Endothelial cell of umbilical vein (primary cell): ENCODE measurements around the gene SLC25A26. TPM values are rescaled to one million over a fixed set of nuclear protein-coding genes. Genes with fewer than 3 reads are reported as not detected.

Experiments used
- BruUV-seq: library from RNA; stranded (reverse); fragments of 400-500 nt; replicated peaks from 2 replicates; lab custom pipeline; 2021; lab: Mats Ljungman, UMichigan
- CTCF ChIA-PET: fragments of 300-600, 350-600 bp; sonication (Branson Sonifier 250); formaldehyde crosslinking; loops from one replicate; lab custom pipeline; 2021; ENCODE audit warnings: antibody characterized with exemption, inconsistent platforms; lab: Charles Lee
- POLR2A ChIA-PET: fragments of 300-600, 350-600 bp; sonication (Branson Sonifier 250); formaldehyde crosslinking; loops from one replicate; lab custom pipeline; 2021; ENCODE audit warnings: antibody characterized with exemption, inconsistent platforms; lab: Charles Lee
- DNase-seq: peaks from one replicate; pipeline ENCODE4 v3.0.0-alpha.2; 2011; ENCODE audit warnings: low read depth, low spot score
- FAIRE-seq: peaks from 2 replicates; lab custom pipeline; 2011; peaks lifted over from hg19 to GRCh38; lab: Jason Lieb, UNC
- H2AFZ ChIP-seq: 2 replicates; pipeline ENCODE4 v1.6.0; 2012; ENCODE audit warnings: low read depth, low read length, control low read depth, inconsistent platforms
- H3K27ac ChIP-seq: 2 replicates; pipeline ENCODE4 v1.5.1; 2011; ENCODE audit warnings: low read depth, mild to moderate bottlenecking, control low read depth, low read length, moderate library complexity; ENCODE audit not compliant: insufficient read depth
- H3K27me3 ChIP-seq, 2 experiments: 2 replicates each; pipeline versions ENCODE4 v1.6.0 to v1.6.1; 2011; ENCODE audit warnings: low read length in 2 of 2, mixed read lengths in 1 of 2; ENCODE audit not compliant: control insufficient read depth in 2 of 2, insufficient read depth in 2 of 2
- H3K36me3 ChIP-seq, 2 experiments: 2 replicates in 1 of 2; 3 replicates in 1 of 2; pipeline ENCODE4 v1.5.1; 2011; ENCODE audit warnings: low read length in 2 of 2, mild to moderate bottlenecking in 1 of 2, moderate library complexity in 1 of 2; ENCODE audit not compliant: control insufficient read depth in 2 of 2, insufficient read depth in 2 of 2; ENCODE audit errors: extremely low read depth in 1 of 2
- H3K4me1 ChIP-seq: 3 replicates; pipeline ENCODE4 v1.5.1; 2011; ENCODE audit warnings: mild to moderate bottlenecking, low read length; ENCODE audit not compliant: control insufficient read depth, insufficient read depth; ENCODE audit errors: extremely low read depth
- H3K4me2 ChIP-seq: 2 replicates; pipeline ENCODE4 v1.6.1; 2011; ENCODE audit warnings: low read length, control low read depth, mixed read lengths; ENCODE audit not compliant: insufficient read depth
- H3K4me3 ChIP-seq, 3 experiments: fragments of 200-600 bp in 1 of 3; sonication (generic), shearing (Covaris generic) in 1 of 3; replicated peaks in 1 of 3; 2 replicates each; pipeline ENCODE4 v1.5.1; 2011 to 2016; ENCODE audit warnings: control low read depth in 3 of 3, low read length in 3 of 3, mild to moderate bottlenecking in 2 of 3, inconsistent platforms in 1 of 3, low read depth in 1 of 3, moderate library complexity in 1 of 3; ENCODE audit not compliant: insufficient read depth in 1 of 3
- H3K79me2 ChIP-seq: 2 replicates; pipeline ENCODE4 v1.6.0; 2012; ENCODE audit warnings: low read length, inconsistent platforms; ENCODE audit not compliant: control insufficient read depth, insufficient read depth
- H3K9ac ChIP-seq: replicated peaks from 2 replicates; pipeline ENCODE3; 2011; ENCODE audit warnings: low read length, control low read depth; ENCODE audit not compliant: insufficient read depth; ENCODE audit errors: extremely low read depth
- H3K9me1 ChIP-seq: replicated peaks from 3 replicates; pipeline ENCODE4 v1.6.0; 2011; ENCODE audit warnings: mild to moderate bottlenecking, low read length; ENCODE audit not compliant: control insufficient read depth, insufficient read depth; ENCODE audit errors: extremely low read depth
- H3K9me3 ChIP-seq: replicated peaks from 2 replicates; pipeline ENCODE4 v1.5.1; 2012; ENCODE audit warnings: low read length, inconsistent platforms; ENCODE audit not compliant: control insufficient read depth, insufficient read depth
- H4K20me1 ChIP-seq: replicated peaks from 2 replicates; pipeline ENCODE3; 2011; ENCODE audit warnings: mild to moderate bottlenecking, low read length; ENCODE audit not compliant: control insufficient read depth, insufficient read depth; ENCODE audit errors: extremely low read depth
- CTCF ChIP-seq, 2 donors: IDR thresholded peaks; 1 replicate in 1 of 2; 2 replicates in 1 of 2; pipeline ENCODE4 v1.5.1; 2011; ENCODE audit warnings: low read length in 2 of 2, mild to moderate bottlenecking in 2 of 2, moderate library complexity in 2 of 2, control low read depth in 1 of 2, inconsistent platforms in 1 of 2, low read depth in 1 of 2; ENCODE audit not compliant: insufficient read depth in 1 of 2; ENCODE audit errors: extremely low read depth in 1 of 2
- EZH2 ChIP-seq: IDR thresholded peaks from 2 replicates; pipeline ENCODE4 v1.6.1; 2012; ENCODE audit warnings: borderline replicate concordance, low read depth, mild to moderate bottlenecking, moderate library complexity, low read length, inconsistent platforms; ENCODE audit not compliant: severe bottlenecking
- FOS ChIP-seq: IDR thresholded peaks from 2 replicates; pipeline ENCODE4 v1.6.1; 2011; ENCODE audit warnings: mild to moderate bottlenecking, low read length, moderate library complexity, borderline replicate concordance; ENCODE audit not compliant: insufficient read depth
- GATA2 ChIP-seq: IDR thresholded peaks from 2 replicates; pipeline ENCODE4 v1.7.0; 2011; ENCODE audit warnings: low read depth, mild to moderate bottlenecking, moderate library complexity, mixed read lengths, low read length; ENCODE audit not compliant: insufficient read length, insufficient read depth
- JUN ChIP-seq: IDR thresholded peaks from 2 replicates; pipeline ENCODE4 v1.6.1; 2011; ENCODE audit warnings: borderline replicate concordance, low read depth; ENCODE audit not compliant: insufficient read length, insufficient read depth
- MAX ChIP-seq: IDR thresholded peaks from 2 replicates; pipeline ENCODE4 v1.6.1; 2011; ENCODE audit not compliant: insufficient read depth, insufficient read length
- MYC ChIP-seq: IDR thresholded peaks from one replicate; pipeline ENCODE4 v1.6.1; 2011; ENCODE audit warnings: mild to moderate bottlenecking, low read depth, low read length
- POLR2A ChIP-seq: IDR thresholded peaks from 2 replicates; pipeline ENCODE4 v1.6.1; 2012; ENCODE audit warnings: low read depth, mild to moderate bottlenecking, control low read depth, low read length
- POLR2AphosphoS5 ChIP-seq: IDR thresholded peaks from 2 replicates; pipeline ENCODE4 v1.6.1; 2012; ENCODE audit warnings: low read depth, mild to moderate bottlenecking, control low read depth, low read length, moderate library complexity; ENCODE audit not compliant: insufficient read depth
- dilution Hi-C: fragments of 300-500 bp; cut with MboI; formaldehyde crosslinking; loops from one replicate; pipeline ENCODE4 v1.15.0; 2019; ENCODE audit warnings: low sequenced_read_pairs; ENCODE audit not compliant: extremely low pct_ligation_motif_present
- intact Hi-C: fragments of 100-400 bp; cut with micrococcal nuclease; formaldehyde crosslinking; loops from one replicate; pipeline ENCODE4 v1.10.0; 2022
- polyA plus RNA-seq, 4 experiments: library from polyadenylated mRNA; depleted of rRNA in 3 of 4; stranded (reverse) in 3 of 4; unstranded in 1 of 4; fragments of >200 nt; gene quantifications; 2 replicates each; pipeline versions ENCODE4 v1.2.1 to v1.2.3, GENCODE V29; 2011 to 2012; ENCODE audit warnings: missing spikeins in 1 of 4
- total RNA-seq: library from RNA; stranded (reverse); gene quantifications from 2 replicates; pipeline ENCODE4 v1.2.3, GENCODE V29; 2021

Gene SLC25A26
- total and polyA plus RNA-seq, 2 donors (not counting 3 experiments of a cell fraction or from before 2014, with no cell fraction given): 11.8 to 23.5 TPM

GRCh38 chr3:66227915-66228314, 7.1 kb downstream of the SLC25A26 start:
- Histone ChIP-seq H3K27me3 (no peaks in the 10 kb centered on the region), H3K9me3 (no peaks in the 10 kb centered on the region), H3K4me1 (no peaks in the 10 kb centered on the region), H3K79me2 (no peaks in the 10 kb centered on the region), H4K20me1 (no peaks in the 10 kb centered on the region), H2AFZ (no peak overlapping the region), H3K9ac (no peak overlapping the region), H3K4me2 (no peak overlapping the region), H3K9me1 (no peaks in the 10 kb centered on the region), H3K36me3 (no peaks in the 10 kb centered on the region), H3K27ac (no peak overlapping the region), H3K4me3 (no peak overlapping the region)
- BruUV-seq: no TSS peak
- DNase-seq (no peak), FAIRE-seq (no peak)
- POLR2A ChIA-PET: no interaction called here
- intact Hi-C loops: no loop called here
- CTCF ChIA-PET: interaction anchor here (1.0 to 1.1 kb wide), 2 partner anchors 8 to 15 kb away, joined by 3 read pairs; no protein-coding TSS in a partner anchor
- dilution Hi-C loops: no loop called here
- TF ChIP-seq GATA2 (no peak), FOS (no peak), POLR2AphosphoS5 (no peak), MYC (no peak), EZH2 (no peak), CTCF (IDR thresholded peaks at IDR 0.05; ENCODE audit: extremely low read depth in 1 of 2, insufficient read depth in 1 of 2, low read depth in 1 of 2, low read length in 2 of 2) (no peak), MAX (no peak), POLR2A (no peak), JUN (no peak)
